ENCODE data around the gene U2SURP.

DNA sequence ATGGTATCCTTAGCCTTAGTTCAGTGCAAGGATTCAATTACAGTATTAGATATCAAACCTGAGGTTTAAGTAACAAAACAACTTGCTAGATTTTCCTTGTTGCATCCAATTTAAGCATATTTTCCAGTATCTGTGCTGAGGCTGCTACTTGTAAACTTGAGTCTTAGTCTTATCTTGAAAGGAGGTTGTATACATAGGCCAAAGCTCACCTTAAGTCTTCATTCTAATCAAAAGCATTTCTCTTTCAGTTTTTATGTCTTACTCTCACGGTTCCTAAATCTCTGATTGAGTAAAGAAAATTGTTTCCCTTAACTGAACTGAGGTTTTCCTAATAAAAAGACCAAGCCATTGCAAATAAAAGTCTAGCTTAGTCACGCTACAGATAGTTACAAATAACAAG is 52.6 kb downstream of the U2SURP start:
- no peak for TF ChIP-seq EZH2phosphoT487 (IDR thresholded peaks at IDR 0.05; ENCODE audit: insufficient read depth, low read depth)
- no peak for TF ChIP-seq EZH2 (IDR thresholded peaks at IDR 0.05; ENCODE audit: insufficient read depth, poor library complexity, severe bottlenecking)

Data from GM23248 (cell line).